Uterus (tissue), 2 donors: Measurements from ENCODE around the gene TAF1.

Experiments used
- POLR2A ChIP-seq, 2 donors: fragments of 450-650 bp; IDR thresholded peaks; one replicate each; pipeline ENCODE4 v1.6.1; 2016; ENCODE audit warnings: antibody characterized with exemption in 2 of 2, mild to moderate bottlenecking in 1 of 2, moderate library complexity in 1 of 2
- TF ChIP-seq, protein P1 (sequence below), 4 experiments: fragments of 200-600 bp in 2 of 4; fragments of 450-650 bp in 2 of 4; sonication (generic) in 2 of 4; IDR thresholded peaks; one replicate each; pipeline ENCODE4 v1.5.1; 2016 to 2019; ENCODE audit warnings: antibody characterized with exemption in 4 of 4, mild to moderate bottlenecking in 2 of 4, moderate library complexity in 1 of 4

DNA sequence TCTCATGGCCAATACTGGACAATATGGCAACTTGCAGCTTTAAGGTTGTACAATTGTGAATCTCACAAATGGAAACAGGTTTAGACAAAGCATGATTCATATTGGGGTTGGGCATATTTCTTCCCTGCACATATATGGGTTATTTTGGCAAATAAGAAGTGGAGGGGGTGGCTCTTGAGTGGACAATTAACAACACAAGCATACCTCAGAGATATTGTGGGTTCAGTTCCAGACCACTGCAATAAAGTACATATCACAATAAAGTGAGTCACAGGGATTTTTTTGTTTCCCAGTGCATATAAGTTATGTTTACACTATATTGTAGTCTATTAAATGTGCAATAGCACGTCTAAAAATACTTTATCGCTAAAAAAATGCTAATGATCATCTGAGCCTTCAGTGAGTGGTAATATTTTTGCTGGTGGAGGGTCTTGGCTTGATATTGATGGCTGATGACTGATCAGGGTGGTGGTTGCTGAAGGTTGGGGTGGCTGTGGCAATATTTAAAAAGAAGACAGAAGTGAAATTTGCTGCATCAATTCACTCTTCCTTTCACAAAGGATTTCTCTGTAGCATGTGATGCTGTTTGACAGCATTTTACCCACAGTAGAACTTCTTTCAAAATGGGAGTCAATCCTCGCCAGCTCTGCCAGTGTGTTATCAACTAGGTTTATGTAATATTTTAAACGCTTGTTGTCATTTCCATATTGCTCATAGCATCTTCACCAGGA, 116.2 kb downstream of the TAF1 start:
- TF ChIP-seq, protein P1, sequence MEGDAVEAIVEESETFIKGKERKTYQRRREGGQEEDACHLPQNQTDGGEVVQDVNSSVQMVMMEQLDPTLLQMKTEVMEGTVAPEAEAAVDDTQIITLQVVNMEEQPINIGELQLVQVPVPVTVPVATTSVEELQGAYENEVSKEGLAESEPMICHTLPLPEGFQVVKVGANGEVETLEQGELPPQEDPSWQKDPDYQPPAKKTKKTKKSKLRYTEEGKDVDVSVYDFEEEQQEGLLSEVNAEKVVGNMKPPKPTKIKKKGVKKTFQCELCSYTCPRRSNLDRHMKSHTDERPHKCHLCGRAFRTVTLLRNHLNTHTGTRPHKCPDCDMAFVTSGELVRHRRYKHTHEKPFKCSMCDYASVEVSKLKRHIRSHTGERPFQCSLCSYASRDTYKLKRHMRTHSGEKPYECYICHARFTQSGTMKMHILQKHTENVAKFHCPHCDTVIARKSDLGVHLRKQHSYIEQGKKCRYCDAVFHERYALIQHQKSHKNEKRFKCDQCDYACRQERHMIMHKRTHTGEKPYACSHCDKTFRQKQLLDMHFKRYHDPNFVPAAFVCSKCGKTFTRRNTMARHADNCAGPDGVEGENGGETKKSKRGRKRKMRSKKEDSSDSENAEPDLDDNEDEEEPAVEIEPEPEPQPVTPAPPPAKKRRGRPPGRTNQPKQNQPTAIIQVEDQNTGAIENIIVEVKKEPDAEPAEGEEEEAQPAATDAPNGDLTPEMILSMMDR (IDR thresholded peaks at IDR 0.05), result no peak
- no peak for TF ChIP-seq POLR2A (IDR thresholded peaks at IDR 0.05)
